PC-9 (cell line): ENCODE results near the gene MLYCD.

Experiments
- EZH2 ChIP-seq: fragments of 200-600 bp; sonication (generic); IDR thresholded peaks from 2 replicates; pipeline ENCODE4 v1.8.0; 2017; ENCODE audit warnings: antibody characterized with exemption, low read depth
- TF ChIP-seq, protein P1 (sequence below): fragments of 200-600 bp; sonication (generic); conservative IDR thresholded peaks from 2 replicates; pipeline ENCODE4 v1.6.1; 2017; ENCODE audit warnings: mixed run types, antibody characterized with exemption, mild to moderate bottlenecking, moderate library complexity

DNA sequence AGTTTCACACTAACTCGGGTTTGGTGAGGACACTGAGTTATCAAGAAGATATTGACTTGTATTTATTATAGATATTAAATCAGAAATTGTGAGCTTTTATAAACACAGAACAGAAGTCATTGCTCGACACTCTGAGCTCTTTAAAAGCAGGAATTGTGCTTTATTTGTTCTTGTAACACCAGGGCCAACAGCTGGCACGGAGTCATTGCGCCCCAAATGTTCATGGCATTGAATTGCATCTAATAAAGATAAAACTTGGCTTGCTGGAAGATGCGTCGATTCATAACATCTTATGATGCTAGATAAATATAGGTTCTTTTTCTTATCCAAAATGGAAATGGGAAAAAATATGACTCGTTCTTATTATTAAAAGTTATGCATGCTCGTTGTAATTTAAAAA, 11.8 kb upstream of the MLYCD start:
- TF ChIP-seq, protein P1, sequence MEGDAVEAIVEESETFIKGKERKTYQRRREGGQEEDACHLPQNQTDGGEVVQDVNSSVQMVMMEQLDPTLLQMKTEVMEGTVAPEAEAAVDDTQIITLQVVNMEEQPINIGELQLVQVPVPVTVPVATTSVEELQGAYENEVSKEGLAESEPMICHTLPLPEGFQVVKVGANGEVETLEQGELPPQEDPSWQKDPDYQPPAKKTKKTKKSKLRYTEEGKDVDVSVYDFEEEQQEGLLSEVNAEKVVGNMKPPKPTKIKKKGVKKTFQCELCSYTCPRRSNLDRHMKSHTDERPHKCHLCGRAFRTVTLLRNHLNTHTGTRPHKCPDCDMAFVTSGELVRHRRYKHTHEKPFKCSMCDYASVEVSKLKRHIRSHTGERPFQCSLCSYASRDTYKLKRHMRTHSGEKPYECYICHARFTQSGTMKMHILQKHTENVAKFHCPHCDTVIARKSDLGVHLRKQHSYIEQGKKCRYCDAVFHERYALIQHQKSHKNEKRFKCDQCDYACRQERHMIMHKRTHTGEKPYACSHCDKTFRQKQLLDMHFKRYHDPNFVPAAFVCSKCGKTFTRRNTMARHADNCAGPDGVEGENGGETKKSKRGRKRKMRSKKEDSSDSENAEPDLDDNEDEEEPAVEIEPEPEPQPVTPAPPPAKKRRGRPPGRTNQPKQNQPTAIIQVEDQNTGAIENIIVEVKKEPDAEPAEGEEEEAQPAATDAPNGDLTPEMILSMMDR: peak; percentile 40; the same call in 1 of the 2 replicates
- TF ChIP-seq EZH2: no peak
